Colon (tissue), 2 donors: ENCODE results near the gene ROBO1.

ENCODE experiments used
- FAIRE-seq: peaks from 2 replicates; lab custom pipeline; 2012; peaks lifted over from hg19 to GRCh38; lab: Jason Lieb, UNC
- donor health status: control.
- donor health status: control.

The ROBO1 gene

GRCh38 chr3:79011821-79012529 lies 755.8 kb downstream of the ROBO1 start:
- no peak for FAIRE-seq

- FAIRE-seq, result no peak
These were observed 757.9 kb downstream of the ROBO1 start for GRCh38 chr3:79009861-79010260.

- no peak for FAIRE-seq
These were observed 761.7 kb downstream of the ROBO1 start for GRCh38 chr3:79006077-79006476.

- no peak for FAIRE-seq
These were observed 762.7 kb downstream of the ROBO1 start for GRCh38 chr3:79005084-79005483.

GRCh38 chr3:79003994-79004393 lies 763.8 kb downstream of the ROBO1 start:
- no peak for FAIRE-seq

- FAIRE-seq, result no peak
These were observed 765.1 kb downstream of the ROBO1 start for GRCh38 chr3:79002465-79003372.

- FAIRE-seq, result no peak
These were observed 766.5 kb downstream of the ROBO1 start for GRCh38 chr3:79001255-79001654.

GRCh38 chr3:78999139-78999538 lies 768.7 kb downstream of the ROBO1 start:
- FAIRE-seq, result no peak

GRCh38 chr3:78995087-78995486 lies 772.7 kb downstream of the ROBO1 start:
- FAIRE-seq, result no peak

GRCh38 chr3:78994174-78995027 lies 773.4 kb downstream of the ROBO1 start:
- no peak for FAIRE-seq

- FAIRE-seq, result no peak
These were observed 774.4 kb downstream of the ROBO1 start for GRCh38 chr3:78993375-78993774.

GRCh38 chr3:78992830-78993229 lies 775.0 kb downstream of the ROBO1 start:
- no peak for FAIRE-seq

- FAIRE-seq, result no peak
These were observed 775.4 kb downstream of the ROBO1 start for GRCh38 chr3:78992400-78992799.

- no peak for FAIRE-seq
These were observed 776.1 kb downstream of the ROBO1 start for GRCh38 chr3:78991656-78992055.

GRCh38 chr3:78990156-78990555 lies 777.6 kb downstream of the ROBO1 start:
- FAIRE-seq, result no peak

GRCh38 chr3:78988324-78988723 lies 779.5 kb downstream of the ROBO1 start:
- no peak for FAIRE-seq

- no peak for FAIRE-seq
These were observed 781.2 kb downstream of the ROBO1 start for GRCh38 chr3:78986416-78987101.

GRCh38 chr3:78985981-78986380 lies 781.8 kb downstream of the ROBO1 start:
- no peak for FAIRE-seq

- no peak for FAIRE-seq
These were observed 788.8 kb downstream of the ROBO1 start for GRCh38 chr3:78979028-78979427.

GRCh38 chr3:78978037-78978436 lies 789.8 kb downstream of the ROBO1 start:
- FAIRE-seq, result no peak

GRCh38 chr3:78977073-78977472 lies 790.7 kb downstream of the ROBO1 start:
- no peak for FAIRE-seq

- no peak for FAIRE-seq
These were observed 791.6 kb downstream of the ROBO1 start for GRCh38 chr3:78976200-78976599.
